MM.1S (cell line): ENCODE measurements around the gene ITSN1.

ENCODE experiments used
- EZH2phosphoT487 ChIP-seq: fragments of 300-600 bp; sonication (generic); IDR thresholded peaks from 2 replicates; pipeline ENCODE4 v1.6.1; 2018; ENCODE audit warnings: antibody characterized with exemption, low read length
- TF ChIP-seq, protein P1 (sequence below): fragments of 300-600 bp; sonication (generic); IDR thresholded peaks from 2 replicates; pipeline ENCODE4 v1.5.1; 2016; ENCODE audit warnings: antibody characterized with exemption, low read length, mixed read lengths

DNA sequence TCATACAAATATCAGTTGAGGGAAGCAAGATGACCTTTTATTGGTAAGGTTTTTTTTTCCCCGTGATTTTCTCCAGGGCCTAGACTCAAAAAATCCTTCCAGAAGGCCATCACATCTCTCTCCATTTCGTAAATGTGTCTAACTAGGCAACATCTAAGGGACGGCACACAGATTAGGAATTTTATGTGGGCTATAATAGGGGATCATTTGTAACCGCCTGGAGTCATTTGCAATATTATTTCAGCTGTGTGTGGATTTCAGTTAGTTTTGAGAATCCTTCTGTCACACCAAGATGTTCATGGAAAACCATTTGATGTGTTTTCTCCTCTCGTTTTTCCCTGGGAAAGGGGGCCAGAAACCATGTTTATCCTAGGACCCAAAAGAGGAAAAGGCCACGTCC, 210.2 kb downstream of the ITSN1 start:
- TF ChIP-seq, protein P1, sequence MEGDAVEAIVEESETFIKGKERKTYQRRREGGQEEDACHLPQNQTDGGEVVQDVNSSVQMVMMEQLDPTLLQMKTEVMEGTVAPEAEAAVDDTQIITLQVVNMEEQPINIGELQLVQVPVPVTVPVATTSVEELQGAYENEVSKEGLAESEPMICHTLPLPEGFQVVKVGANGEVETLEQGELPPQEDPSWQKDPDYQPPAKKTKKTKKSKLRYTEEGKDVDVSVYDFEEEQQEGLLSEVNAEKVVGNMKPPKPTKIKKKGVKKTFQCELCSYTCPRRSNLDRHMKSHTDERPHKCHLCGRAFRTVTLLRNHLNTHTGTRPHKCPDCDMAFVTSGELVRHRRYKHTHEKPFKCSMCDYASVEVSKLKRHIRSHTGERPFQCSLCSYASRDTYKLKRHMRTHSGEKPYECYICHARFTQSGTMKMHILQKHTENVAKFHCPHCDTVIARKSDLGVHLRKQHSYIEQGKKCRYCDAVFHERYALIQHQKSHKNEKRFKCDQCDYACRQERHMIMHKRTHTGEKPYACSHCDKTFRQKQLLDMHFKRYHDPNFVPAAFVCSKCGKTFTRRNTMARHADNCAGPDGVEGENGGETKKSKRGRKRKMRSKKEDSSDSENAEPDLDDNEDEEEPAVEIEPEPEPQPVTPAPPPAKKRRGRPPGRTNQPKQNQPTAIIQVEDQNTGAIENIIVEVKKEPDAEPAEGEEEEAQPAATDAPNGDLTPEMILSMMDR, result no peak
- TF ChIP-seq EZH2phosphoT487, result no peak
